Urinary bladder (tissue), 4 donors: ENCODE results near the gene GALNT9. TPM values are rescaled to one million over a fixed set of nuclear protein-coding genes. Genes with fewer than 3 reads are reported as not detected.

ENCODE experiments used
- DNase-seq: peaks from one replicate; pipeline ENCODE4 v3.0.0-alpha.2; 2015; ENCODE audit errors: extremely low spot score
- H3K27ac ChIP-seq: one replicate; pipeline ENCODE4 v1.5.1; 2013; ENCODE audit warnings: low read depth, mild to moderate bottlenecking, moderate library complexity
- H3K36me3 ChIP-seq: one replicate; pipeline ENCODE4 v1.6.1; 2013; ENCODE audit warnings: mild to moderate bottlenecking, moderate library complexity; ENCODE audit not compliant: insufficient read depth
- H3K4me1 ChIP-seq: one replicate; pipeline ENCODE4 v1.6.1; 2013; ENCODE audit warnings: mild to moderate bottlenecking, moderate library complexity; ENCODE audit not compliant: insufficient read depth
- H3K4me3 ChIP-seq: one replicate; pipeline ENCODE4 v1.5.1; 2013; ENCODE audit warnings: low read depth, low read length
- WGBS: extraction: QIAGEN DNeasy Blood & Tissue Kit; methylation state at CpG from one replicate; pipeline ENCODE4 v1.1.7; 2013; 5-methylcytosine and 5-hydroxymethylcytosine counted together
- polyA plus RNA-seq: library from polyadenylated mRNA; stranded (reverse); fragments of 200-250 nt; gene quantifications from one replicate; pipeline ENCODE4 v1.2.3, GENCODE V29; 2013
- small RNA-seq: library from RNA; depleted of rRNA; stranded (forward); fragments of <200 nt; gene quantifications from one replicate; pipeline ENCODE3, GENCODE V24; 2014
- total RNA-seq: library from RNA; depleted of rRNA; stranded (reverse); fragments of >200 nt; gene quantifications from one replicate; pipeline ENCODE4 v1.2.3, GENCODE V29; 2014
- donor health status: healthy with polysubstance abuse.
- donor health status: healthy.

Gene GALNT9
- total and polyA plus RNA-seq, 2 donors, result 0.60 to 2.4 TPM

DNA sequence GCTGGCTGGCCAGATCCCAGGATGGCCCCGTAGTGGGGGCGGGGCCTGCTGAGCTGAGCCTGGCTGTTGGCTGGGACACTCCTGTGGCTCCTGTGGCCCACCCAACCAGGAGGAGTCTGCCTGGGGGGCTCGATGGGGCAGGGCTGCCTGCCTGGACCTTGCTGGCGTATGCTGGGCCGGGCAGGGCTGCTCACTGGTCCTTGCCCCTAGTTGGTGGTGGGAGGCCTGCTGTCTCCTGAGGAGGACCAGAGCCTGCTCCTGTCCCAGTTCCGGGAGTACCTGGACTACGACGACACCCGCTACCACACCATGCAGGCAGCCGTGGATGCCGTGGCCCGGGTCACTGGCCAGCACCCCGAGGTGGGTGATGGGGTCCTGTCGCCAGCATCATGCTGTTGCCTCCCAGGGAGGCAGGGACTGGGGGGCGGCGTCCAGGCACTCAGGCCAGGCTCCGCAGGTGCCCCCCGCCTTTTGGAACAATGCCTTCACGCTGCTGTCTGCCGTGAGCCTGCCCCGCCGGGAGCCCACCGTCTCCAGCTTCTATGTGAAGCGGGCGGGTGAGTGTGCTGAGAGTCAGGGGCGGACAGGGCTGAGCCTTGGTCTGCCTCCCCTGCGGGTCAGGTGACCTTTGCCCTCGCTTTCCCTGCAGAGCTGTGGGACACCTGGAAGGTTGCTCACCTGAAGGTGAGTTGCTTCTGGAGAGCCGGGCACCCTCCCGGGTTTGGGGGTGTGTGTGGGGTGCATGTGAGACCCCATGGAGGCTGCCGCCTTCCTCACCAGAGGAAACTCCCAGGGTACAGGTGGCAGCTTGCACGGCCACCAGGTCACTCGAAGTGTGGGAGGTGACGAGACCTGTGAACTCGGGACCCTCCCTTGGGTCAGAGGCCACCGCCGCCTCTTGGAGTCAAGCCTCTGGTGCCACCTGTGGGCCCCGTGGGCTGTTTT is 181.7 kb downstream of the GALNT9 start:
- 92% methylated on average over 38 of the region's 38 CpGs for WGBS
- H3K36me3 ChIP-seq, result no peaks in the 10 kb centered on the region
- no peak for DNase-seq
- H3K4me1 ChIP-seq, result no peaks in the 10 kb centered on the region
- H3K4me3 ChIP-seq, result no peak overlapping the region
- H3K27ac ChIP-seq, result no peak overlapping the region

DNA sequence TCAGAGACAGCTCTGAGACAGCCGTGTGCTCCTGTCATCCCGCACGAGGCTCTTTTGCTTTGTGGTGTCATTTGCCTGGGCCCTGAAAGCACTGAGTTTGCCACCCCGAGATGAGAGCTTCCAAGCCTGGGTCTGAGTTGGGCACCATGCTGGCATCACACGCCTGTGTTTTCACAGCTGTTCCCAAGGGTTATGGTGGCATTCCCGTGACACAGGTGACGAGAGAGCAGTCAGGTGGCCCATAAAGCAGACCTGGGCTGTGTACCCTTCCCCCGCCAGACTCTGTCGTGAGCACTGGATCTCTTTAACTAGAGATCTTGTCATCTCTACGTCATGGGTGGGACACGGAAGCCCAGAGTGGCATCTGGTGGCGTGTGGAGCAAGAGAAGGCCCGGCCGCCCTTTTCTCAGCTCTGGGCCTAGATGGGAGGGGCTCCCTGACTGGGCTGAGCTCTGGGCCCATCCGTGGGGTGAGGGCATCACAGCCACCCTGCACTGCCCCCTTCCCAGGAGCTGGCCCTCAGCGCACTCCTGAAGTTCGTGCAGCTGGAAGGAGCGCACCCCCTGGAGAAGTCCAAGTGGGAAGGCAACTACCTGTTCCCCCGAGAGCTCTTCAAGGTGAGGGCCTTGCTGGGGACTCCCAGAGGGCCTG is 182.5 kb downstream of the GALNT9 start:
- Histone ChIP-seq H3K4me3 (no peak overlapping the region), H3K36me3 (no peaks in the 10 kb centered on the region), H3K27ac (no peak overlapping the region), H3K4me1 (no peaks in the 10 kb centered on the region)
- DNase-seq, result no peak
- WGBS, result 88% methylated on average over 19 of the region's 19 CpGs

Small RNA genes within 50 kb of the gene (small RNA-seq; reads per million reads assigned to genes)
- gene AC138466.3, result not detected

Other genes with a start within 250 kb of the GALNT9 start
- gene DDX51, start 185.3 kb downstream of the GALNT9 start, total RNA-seq, result 6.5 TPM
- 17.4 TPM for gene DDX51, start 185.3 kb downstream of the GALNT9 start, polyA plus RNA-seq
- 4.3 TPM for gene NOC4L, start 185.1 kb downstream of the GALNT9 start, total RNA-seq
- 24.4 TPM for gene NOC4L, start 185.1 kb downstream of the GALNT9 start, polyA plus RNA-seq
- gene FBRSL1, start 160.6 kb upstream of the GALNT9 start, total RNA-seq, result 4.0 TPM
- 46.1 TPM for gene FBRSL1, start 160.6 kb upstream of the GALNT9 start, polyA plus RNA-seq